CD4-positive, alpha-beta memory T cell (primary cell): Measurements from ENCODE around the gene ADGRV1. TPM values are rescaled to one million over a fixed set of nuclear protein-coding genes. Genes with fewer than 3 reads are reported as not detected.

Experiments used
- CTCF ChIA-PET: fragments of 350-600 bp; sonication (Branson Sonifier 250); formaldehyde crosslinking; loops from one replicate; lab custom pipeline; 2021; ENCODE audit warnings: inconsistent platforms; ENCODE audit not compliant: partially characterized antibody; lab: Charles Lee
- POLR2A ChIA-PET: fragments of 350-600 bp; sonication (Branson Sonifier 250); formaldehyde crosslinking; loops from one replicate; lab custom pipeline; 2021; ENCODE audit not compliant: partially characterized antibody; lab: Charles Lee
- DNase-seq, 5 donors: peaks; one replicate each; pipeline versions ENCODE4 v3.0.0 to v3.0.0-alpha.2; 2020 to 2022; ENCODE audit warnings: mixed read lengths in 1 of 5
- H3K27ac ChIP-seq: one replicate; pipeline ENCODE4 v1.7.0; 2013; ENCODE audit warnings: low read depth, low read length
- H3K27me3 ChIP-seq: 2 replicates; pipeline ENCODE4 v1.7.0; 2013; ENCODE audit warnings: mild to moderate bottlenecking, low read length, moderate library complexity; ENCODE audit not compliant: insufficient read depth
- H3K36me3 ChIP-seq: 2 replicates; pipeline ENCODE4 v1.7.0; 2013; ENCODE audit warnings: mild to moderate bottlenecking, low read length, moderate library complexity; ENCODE audit not compliant: insufficient read depth
- H3K4me1 ChIP-seq: 2 replicates; pipeline ENCODE4 v1.7.0; 2013; ENCODE audit warnings: mild to moderate bottlenecking, low read length, moderate library complexity; ENCODE audit not compliant: insufficient read depth
- H3K4me3 ChIP-seq, 2 donors: one replicate each; pipeline ENCODE4 v1.7.0; 2013; ENCODE audit warnings: low read length in 2 of 2, mild to moderate bottlenecking in 1 of 2
- H3K9me3 ChIP-seq, 2 donors: one replicate each; pipeline ENCODE4 v1.7.0; 2013; ENCODE audit warnings: low read length in 2 of 2, control low read depth in 1 of 2; ENCODE audit not compliant: control insufficient read depth in 1 of 2
- H3K27ac Mint-ChIP-seq, 7 donors: one replicate each; pipeline ENCODE4 v1.8.0; 2020 to 2021; ENCODE audit warnings: mixed read lengths in 7 of 7, mild to moderate bottlenecking in 6 of 7, inconsistent platforms in 3 of 7, moderate library complexity in 3 of 7
- H3K27me3 Mint-ChIP-seq, 2 donors: one replicate each; pipeline ENCODE4 v1.8.0; 2020 to 2021; ENCODE audit warnings: mixed read lengths in 2 of 2
- H3K36me3 Mint-ChIP-seq, 2 donors: one replicate each; pipeline ENCODE4 v1.8.0; 2020 to 2021; ENCODE audit warnings: mixed read lengths in 2 of 2, inconsistent platforms in 1 of 2, mild to moderate bottlenecking in 1 of 2
- H3K4me1 Mint-ChIP-seq, 4 donors: one replicate each; pipeline ENCODE4 v1.8.0; 2020 to 2021; ENCODE audit warnings: mixed read lengths in 4 of 4, mild to moderate bottlenecking in 1 of 4
- H3K4me3 Mint-ChIP-seq, 8 donors: one replicate each; pipeline ENCODE4 v1.8.0; 2020 to 2021; ENCODE audit warnings: mixed read lengths in 8 of 8, mild to moderate bottlenecking in 7 of 8, moderate library complexity in 6 of 8, inconsistent platforms in 3 of 8
- H3K9me3 Mint-ChIP-seq, 8 donors: one replicate each; pipeline ENCODE4 v1.8.0; 2020 to 2021; ENCODE audit warnings: mixed read lengths in 8 of 8, mild to moderate bottlenecking in 5 of 8, inconsistent platforms in 3 of 8, moderate library complexity in 1 of 8
- intact Hi-C: fragments of 100-400 bp; cut with micrococcal nuclease; formaldehyde crosslinking; loops from one replicate; pipeline ENCODE4 v1.15.1; 2023
- polyA plus RNA-seq, 2 donors: library from polyadenylated mRNA; unstranded; fragments of 300-500 nt; fragmentation: Illumina TruSeq; gene quantifications; one replicate each; pipeline ENCODE4 v1.2.3, GENCODE V29; 2021
- total RNA-seq, 2 experiments: library from RNA; stranded (reverse); gene quantifications; one replicate each; pipeline ENCODE4 v1.2.3, GENCODE V29; 2021

The ADGRV1 gene
- total and polyA plus RNA-seq, 4 experiments from 2014 or later: 0.09 to 0.22 TPM; not detected in 2

DNA sequence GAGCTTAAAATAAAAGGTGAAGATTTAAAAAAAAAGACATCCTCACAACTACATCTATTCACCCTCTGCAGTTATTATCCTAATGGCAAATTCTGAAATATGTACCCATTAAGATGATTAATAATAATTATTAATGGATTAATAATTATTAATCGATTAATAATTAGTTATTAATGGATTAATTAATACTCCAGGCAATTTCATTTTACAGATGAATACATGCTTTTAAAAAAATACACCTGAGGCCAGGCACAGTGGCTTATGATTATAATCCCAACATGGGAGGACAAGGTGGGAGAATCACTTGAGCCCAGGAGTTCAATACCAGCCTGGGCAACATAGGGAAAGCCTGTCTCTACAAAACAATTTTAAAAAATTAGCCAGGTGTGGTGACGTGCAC lies 642.1 kb downstream of the ADGRV1 start:
- peaks cover 10 to 12% of the 10 kb centered on the region in 2 donors for H3K27me3 Mint-ChIP-seq
- H3K27ac Mint-ChIP-seq: no peak overlapping the region
- no peak overlapping the region for H3K27ac ChIP-seq
- H3K9me3 Mint-ChIP-seq: no peaks in the 10 kb centered on the region
- no peak overlapping the region for H3K4me3 ChIP-seq
- no peaks in the 10 kb centered on the region for H3K27me3 ChIP-seq
- no peaks in the 10 kb centered on the region for H3K36me3 ChIP-seq
- no peaks in the 10 kb centered on the region for H3K9me3 ChIP-seq
- POLR2A ChIA-PET: no interaction called here
- intact Hi-C loops: no loop called here
- no peaks in the 10 kb centered on the region for H3K4me1 ChIP-seq
- H3K36me3 Mint-ChIP-seq: no peaks in the 10 kb centered on the region
- no peak overlapping the region for H3K4me3 Mint-ChIP-seq
- no peaks in the 10 kb centered on the region for H3K4me1 Mint-ChIP-seq
- CTCF ChIA-PET: no interaction called here
- no peak for DNase-seq

DNA sequence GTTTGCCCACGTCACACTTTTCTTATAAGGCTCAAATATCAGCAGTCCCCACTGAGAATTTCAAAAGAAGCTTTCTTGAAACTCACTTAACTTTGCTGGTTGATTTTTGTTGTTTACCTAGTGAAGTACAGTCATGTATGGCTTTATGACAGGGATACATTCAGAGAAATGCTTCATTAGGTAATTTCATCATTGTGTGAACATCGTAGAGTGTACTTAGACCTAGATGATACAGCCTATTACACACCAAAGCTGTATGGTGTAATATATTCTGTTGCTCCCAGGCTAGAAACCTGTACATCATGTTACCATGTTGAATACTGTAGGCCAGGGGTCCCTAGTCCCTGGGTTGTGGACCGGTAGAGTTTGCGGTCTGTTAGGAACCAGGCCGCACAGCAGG lies 647.5 kb downstream of the ADGRV1 start:
- H3K4me3 Mint-ChIP-seq: no peak overlapping the region
- intact Hi-C loops: no loop called here

DNA sequence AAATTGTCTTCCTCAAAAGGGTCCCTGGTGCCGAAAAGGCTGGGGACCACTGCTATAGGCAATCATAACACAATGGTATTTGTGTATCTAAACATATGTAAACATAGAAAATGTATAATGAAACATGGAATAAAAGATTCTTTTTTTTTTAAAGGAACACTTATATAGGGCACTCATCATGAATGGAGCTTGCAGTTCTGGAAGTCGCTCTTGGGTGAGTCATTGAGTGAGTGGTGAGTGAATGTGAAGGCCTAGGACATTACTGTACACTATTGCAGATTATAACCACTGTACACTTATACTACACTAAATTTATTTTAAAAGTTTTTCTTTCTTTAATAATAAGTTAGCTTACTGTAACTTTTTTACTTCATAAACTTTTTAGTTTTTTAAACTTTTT lies 648.1 kb downstream of the ADGRV1 start:
- H3K27me3 ChIP-seq: no peaks in the 10 kb centered on the region
- DNase-seq: no peak
- Mint-ChIP-seq H3K27ac (no peak overlapping the region), H3K4me3 (no peak overlapping the region), H3K27me3 (peaks cover 0 to 2% of the 10 kb centered on the region in 2 donors), H3K4me1 (no peaks in the 10 kb centered on the region), H3K9me3 (no peaks in the 10 kb centered on the region), H3K36me3 (no peaks in the 10 kb centered on the region)
- no peaks in the 10 kb centered on the region for H3K4me1 ChIP-seq
- ChIA-PET POLR2A (no interaction called here), CTCF (no interaction called here)
- H3K9me3 ChIP-seq: no peaks in the 10 kb centered on the region
- H3K27ac ChIP-seq: no peak overlapping the region
- no peaks in the 10 kb centered on the region for H3K36me3 ChIP-seq
- intact Hi-C loops: no loop called here
- H3K4me3 ChIP-seq: no peak overlapping the region

More for the DNA sequence above, 647.5 kb downstream of the ADGRV1 start:
- H3K27ac ChIP-seq: no peak overlapping the region
- no peaks in the 10 kb centered on the region for H3K27me3 ChIP-seq
- no peak for DNase-seq
- Mint-ChIP-seq H3K27me3 (peaks cover 0 to 2% of the 10 kb centered on the region in 2 donors), H3K4me1 (no peaks in the 10 kb centered on the region), H3K27ac (no peak overlapping the region), H3K9me3 (no peaks in the 10 kb centered on the region), H3K36me3 (no peaks in the 10 kb centered on the region)
- ChIA-PET POLR2A (no interaction called here), CTCF (no interaction called here)
- H3K36me3 ChIP-seq: no peaks in the 10 kb centered on the region
- H3K4me1 ChIP-seq: no peaks in the 10 kb centered on the region
- no peak overlapping the region for H3K4me3 ChIP-seq
- no peaks in the 10 kb centered on the region for H3K9me3 ChIP-seq

DNA sequence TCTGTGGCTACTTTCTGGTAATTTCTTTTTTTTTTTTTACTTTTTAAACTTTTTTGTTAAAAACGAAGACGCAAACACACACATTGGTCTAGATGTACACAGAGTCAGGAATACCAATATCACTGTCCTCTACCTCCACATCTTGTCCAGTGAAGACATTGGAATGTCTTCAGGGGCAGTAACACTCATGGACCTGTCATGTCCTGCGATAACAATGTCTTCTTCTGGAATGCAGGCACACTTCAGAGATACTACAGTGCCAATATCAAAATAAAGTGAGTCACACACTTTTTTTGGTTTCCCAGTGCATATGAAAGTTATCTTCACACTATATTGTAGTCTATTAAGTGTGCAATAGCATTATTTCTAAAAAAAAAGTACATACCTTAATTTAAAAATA lies 648.7 kb downstream of the ADGRV1 start:
- DNase-seq: no peak
- POLR2A ChIA-PET: no interaction called here
- Mint-ChIP-seq H3K4me1 (no peaks in the 10 kb centered on the region), H3K27me3 (peaks cover 0 to 2% of the 10 kb centered on the region in 2 donors), H3K4me3 (no peak overlapping the region), H3K27ac (no peak overlapping the region), H3K36me3 (no peaks in the 10 kb centered on the region), H3K9me3 (no peaks in the 10 kb centered on the region)
- Histone ChIP-seq H3K4me1 (no peaks in the 10 kb centered on the region), H3K27ac (no peak overlapping the region), H3K36me3 (no peaks in the 10 kb centered on the region), H3K9me3 (no peaks in the 10 kb centered on the region), H3K4me3 (no peak overlapping the region), H3K27me3 (no peaks in the 10 kb centered on the region)
- CTCF ChIA-PET: no interaction called here
- intact Hi-C loops: no loop called here

DNA sequence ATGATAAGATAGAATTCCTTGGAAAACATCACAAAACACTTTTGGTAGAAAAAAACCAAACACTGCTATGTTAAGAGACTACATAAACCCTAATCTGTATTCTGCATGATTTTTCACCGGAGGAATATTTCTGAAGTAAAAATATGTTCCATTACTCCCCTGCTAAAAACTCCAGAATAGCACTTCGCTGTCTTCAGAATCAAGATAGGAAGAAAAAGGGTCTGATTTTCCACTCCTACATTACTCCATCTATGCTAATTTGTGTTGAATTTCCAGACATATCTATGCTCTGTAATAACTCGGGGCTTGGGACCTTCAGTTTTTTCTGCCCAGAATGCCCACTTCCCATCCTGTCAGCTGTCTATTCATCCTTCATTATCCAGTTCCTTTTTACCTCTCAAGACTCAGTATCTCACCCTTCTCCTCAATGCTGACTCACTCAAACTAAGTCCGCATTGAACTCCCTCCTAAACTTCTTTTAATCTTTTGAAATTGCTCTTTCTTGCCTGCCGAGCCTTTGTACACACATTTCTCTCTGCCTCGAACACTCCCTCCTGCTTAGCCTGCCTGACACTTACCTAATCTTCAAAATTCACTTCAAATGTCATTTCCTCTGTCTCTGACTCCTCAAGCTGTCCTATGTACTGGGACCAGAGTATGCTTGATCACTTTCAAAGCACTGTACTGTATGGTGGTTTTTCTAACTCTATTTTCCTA lies 653.6 kb downstream of the ADGRV1 start:
- H3K27ac Mint-ChIP-seq: no peak overlapping the region
- Histone ChIP-seq H3K27me3 (no peaks in the 10 kb centered on the region), H3K27ac (no peak overlapping the region), H3K4me3 (no peak overlapping the region), H3K36me3 (no peaks in the 10 kb centered on the region), H3K4me1 (no peaks in the 10 kb centered on the region), H3K9me3 (no peaks in the 10 kb centered on the region)
- ChIA-PET CTCF (interaction anchor here (1.3 kb wide), 1 partner anchor 172 kb away, joined by 4 read pairs; the partner anchor contains the start of gene ARRDC3), POLR2A (interaction anchor here (0.5 to 1.9 kb wide), 2 partner anchors 11 to 172 kb away, joined by 4 to 6 read pairs; no protein-coding TSS in a partner anchor)
- no peaks in the 10 kb centered on the region for H3K36me3 Mint-ChIP-seq
- peaks cover 3 to 6% of the 10 kb centered on the region in 2 donors for H3K27me3 Mint-ChIP-seq
- H3K4me3 Mint-ChIP-seq: no peak overlapping the region
- no peak for DNase-seq
- intact Hi-C loops: no loop called here
- H3K9me3 Mint-ChIP-seq: no peaks in the 10 kb centered on the region
- H3K4me1 Mint-ChIP-seq: no peaks in the 10 kb centered on the region

DNA sequence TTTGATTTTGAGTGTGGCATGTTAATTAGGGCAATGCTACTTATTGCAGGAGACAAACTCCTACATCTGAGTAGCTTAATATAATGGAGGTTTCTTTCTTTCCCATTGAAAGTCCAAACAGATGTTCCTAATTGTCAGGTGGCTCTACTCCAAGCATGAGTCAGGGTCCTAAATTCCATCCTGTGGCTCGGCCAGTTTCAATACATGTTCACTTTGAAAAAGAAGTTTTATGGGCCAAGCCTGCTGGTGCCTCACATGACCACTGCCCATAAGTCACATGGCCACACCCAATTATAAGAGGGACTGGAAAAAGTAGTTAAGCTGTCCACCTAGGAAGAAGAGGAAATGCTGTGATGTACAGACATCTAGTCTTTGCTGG lies 654.1 kb downstream of the ADGRV1 start:
- Mint-ChIP-seq H3K27me3 (peaks cover 5 to 10% of the 10 kb centered on the region in 2 donors), H3K4me3 (no peak overlapping the region), H3K27ac (no peak overlapping the region), H3K9me3 (no peaks in the 10 kb centered on the region), H3K4me1 (no peaks in the 10 kb centered on the region), H3K36me3 (no peaks in the 10 kb centered on the region)
- Histone ChIP-seq H3K4me3 (no peak overlapping the region), H3K9me3 (no peaks in the 10 kb centered on the region), H3K27me3 (no peaks in the 10 kb centered on the region), H3K4me1 (no peaks in the 10 kb centered on the region), H3K27ac (no peak overlapping the region), H3K36me3 (no peaks in the 10 kb centered on the region)
- intact Hi-C loops: no loop called here
- ChIA-PET POLR2A (interaction anchor here (0.5 kb wide), 1 partner anchor 11 kb away, joined by 4 read pairs; no protein-coding TSS in a partner anchor), CTCF (no interaction called here)
- no peak for DNase-seq
